ENCODE results near the gene CLDN4.
"Not testable (repeated sequence)": the region's sequence is repeated elsewhere in the genome, so short reads cannot be mapped to it uniquely, and the experiment has no call there.

Gene CLDN4

DNA sequence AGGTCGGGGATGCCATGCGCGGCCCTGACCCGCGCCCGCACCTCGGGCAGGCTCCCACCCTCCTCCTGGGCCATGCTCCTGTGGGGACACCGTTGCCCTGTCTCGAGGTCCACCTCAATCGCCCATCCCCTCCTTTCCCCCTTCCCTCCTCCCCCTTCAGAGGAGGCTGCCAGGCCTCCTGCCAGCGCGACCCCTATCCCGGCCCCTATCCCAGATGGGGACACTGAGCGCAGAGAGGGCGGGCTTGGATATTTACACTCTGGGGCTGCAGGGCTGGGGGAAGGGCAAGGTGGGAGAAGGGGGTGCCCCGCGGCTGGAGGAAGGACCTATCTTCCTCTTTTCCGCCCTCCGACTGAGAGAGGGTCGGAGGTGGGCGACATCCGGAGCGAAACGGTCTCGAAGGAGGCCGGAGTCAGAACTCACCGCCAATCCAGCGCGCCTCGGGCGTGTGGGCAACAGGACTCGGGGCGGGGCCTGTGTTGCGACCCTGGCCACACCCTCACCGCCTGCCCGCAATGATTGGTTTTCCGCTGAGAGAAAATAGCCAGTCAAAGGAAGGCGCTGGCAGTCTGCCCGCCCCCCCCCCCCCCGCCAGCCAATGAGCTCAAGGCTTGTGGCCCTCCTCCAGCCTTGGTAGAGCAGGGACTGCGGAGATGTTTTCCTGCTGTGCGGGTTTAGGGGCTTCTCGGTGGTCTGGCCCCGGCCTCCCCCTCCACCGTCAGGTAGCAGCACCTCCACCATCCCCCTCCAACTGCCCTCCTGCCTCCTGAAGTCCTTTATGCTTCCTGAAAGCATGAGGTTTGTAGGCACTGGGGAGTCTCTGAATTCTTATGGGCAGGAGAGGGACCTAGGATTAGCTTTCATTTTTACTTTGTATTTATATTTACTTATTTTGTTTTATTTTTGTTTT, 11.5 kb downstream of the CLDN4 start, which contains the start of gene METTL27:
TSS of gene METTL27 (minus strand) at position 450 of the 910 bp plus-strand sequence. CDS start at position 74, 376 bp downstream.
- peak; percentile 77 to 78 for DNase-seq (ENCODE audit: low read depth in 1 of 2, low spot score in 1 of 2)

DNA sequence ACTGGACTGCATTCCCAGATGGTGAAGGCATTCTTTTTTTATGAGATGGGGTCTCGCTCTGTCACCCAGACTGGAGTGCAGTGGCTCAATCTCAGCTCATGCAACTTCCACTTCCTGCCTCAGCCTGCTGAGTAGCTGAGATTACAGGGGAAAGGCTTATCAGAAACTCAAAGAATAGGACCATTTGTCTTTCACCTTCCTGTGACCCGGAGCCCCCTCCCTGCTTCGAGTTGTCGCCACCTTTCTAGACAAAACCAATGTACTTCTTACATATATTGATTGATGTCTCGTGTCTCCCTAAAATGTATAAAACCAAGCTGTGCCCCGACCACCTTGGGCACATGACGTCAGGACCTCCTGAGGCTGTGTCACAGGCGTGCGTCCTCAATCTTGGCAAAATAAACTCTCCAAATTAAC, 13.3 kb downstream of the CLDN4 start:
- DNase-seq (ENCODE audit: low read depth in 1 of 2, low spot score in 1 of 2) = no peak

DNA sequence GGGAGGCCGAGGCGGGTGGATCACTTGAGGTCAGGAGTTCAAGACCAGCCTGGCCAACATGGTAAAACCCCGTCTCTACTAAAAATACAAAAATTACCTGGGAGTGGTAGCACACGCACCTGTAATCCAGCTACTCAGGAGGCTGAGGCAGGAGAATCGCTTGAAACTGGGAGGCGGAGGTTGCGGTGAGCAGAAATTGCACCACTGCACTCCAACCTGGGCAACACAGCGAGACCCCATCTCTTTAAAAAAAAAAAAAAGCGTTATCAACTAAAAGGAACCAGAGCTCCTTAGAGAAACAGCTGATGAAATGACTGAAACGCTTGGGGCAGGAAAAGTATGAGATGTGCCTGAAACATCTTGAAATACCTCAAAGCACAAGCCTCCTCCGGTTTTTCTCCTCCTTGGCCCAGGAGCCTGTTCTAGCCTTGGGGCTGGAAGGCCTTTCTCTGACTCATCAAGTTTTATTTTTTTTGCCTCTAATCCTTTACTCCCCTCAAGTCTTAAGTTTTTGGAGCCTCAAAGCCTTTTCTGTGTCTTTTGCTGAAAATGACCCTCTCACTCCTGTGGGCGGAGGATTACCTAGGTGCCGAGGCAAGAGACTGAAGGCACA, 14.2 kb downstream of the CLDN4 start:
- no peak for DNase-seq (ENCODE audit: low read depth in 1 of 2, low spot score in 1 of 2)

GRCh38 chr7:73845701-73846195, 15.0 kb downstream of the CLDN4 start:
- not testable (repeated sequence) for DNase-seq (ENCODE audit: low read depth in 1 of 2, low spot score in 1 of 2)

DNA sequence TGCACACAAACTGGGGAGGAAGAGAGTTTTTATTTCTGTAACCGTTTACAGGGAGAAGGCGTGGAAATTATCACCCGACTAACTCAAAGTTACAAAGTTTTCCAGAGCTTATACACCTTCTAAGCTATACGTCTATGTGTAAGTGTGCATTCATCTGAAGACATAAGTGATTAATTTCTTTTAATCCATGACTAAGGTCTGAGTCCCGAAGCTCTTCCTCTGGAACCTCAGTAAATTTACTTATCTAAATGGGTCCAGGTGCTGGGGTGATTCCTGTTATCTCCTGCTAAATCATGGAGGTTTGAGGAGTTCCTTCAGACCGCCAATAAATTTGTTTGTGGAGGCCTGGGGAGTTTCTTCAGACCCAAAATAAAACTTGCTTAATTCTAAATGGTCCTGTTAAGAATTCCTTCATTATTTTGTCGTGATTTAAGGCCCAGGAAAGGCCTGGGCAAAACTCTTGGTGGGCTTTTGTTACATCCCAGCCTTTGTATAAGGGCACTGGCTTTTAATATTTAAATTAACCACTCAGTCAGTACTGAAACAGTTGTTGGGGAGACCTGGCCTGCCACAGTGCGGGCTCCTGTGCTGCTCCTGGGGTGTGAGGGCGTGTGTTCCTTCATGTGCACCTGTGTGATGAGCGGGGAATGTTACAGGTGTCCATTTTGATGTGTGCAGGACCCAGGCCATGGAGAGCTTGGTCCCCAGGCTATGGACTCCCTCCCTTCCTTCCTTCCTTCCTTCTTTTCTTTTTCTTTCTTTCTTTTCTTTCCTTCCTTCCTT, 17.3 kb downstream of the CLDN4 start:
- no peak for DNase-seq (ENCODE audit: low read depth in 1 of 2, low spot score in 1 of 2)

DNA sequence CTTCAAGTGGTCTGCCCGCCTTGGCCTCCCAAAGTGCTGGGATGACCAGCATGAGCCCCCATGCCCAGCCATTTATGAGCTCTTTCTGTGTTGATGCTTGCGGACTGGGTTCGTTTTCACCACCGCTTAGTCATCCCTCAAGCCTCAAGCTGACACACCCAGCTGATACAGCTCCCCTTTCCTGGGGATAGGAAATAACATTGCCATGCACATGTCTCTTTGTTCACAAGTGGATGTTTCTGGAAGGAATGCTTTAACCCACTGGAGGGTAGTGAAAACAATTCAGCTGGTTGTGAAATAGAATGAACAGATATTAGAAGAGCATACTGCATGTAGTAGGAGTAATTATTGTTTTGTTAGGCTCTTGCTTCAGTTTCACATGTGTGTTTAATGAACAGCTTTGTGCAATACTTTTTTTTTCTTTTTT, 20.0 kb downstream of the CLDN4 start:
- DNase-seq (ENCODE audit: low read depth in 1 of 2, low spot score in 1 of 2) = no peak

GRCh38 chr7:73851410-73852338, 20.9 kb downstream of the CLDN4 start:
- no peak for DNase-seq (ENCODE audit: low read depth in 1 of 2, low spot score in 1 of 2)

- no peak for DNase-seq (ENCODE audit: low read depth in 1 of 2, low spot score in 1 of 2)
Observed at GRCh38 chr7:73852500-73852899, 21.7 kb downstream of the CLDN4 start.

DNA sequence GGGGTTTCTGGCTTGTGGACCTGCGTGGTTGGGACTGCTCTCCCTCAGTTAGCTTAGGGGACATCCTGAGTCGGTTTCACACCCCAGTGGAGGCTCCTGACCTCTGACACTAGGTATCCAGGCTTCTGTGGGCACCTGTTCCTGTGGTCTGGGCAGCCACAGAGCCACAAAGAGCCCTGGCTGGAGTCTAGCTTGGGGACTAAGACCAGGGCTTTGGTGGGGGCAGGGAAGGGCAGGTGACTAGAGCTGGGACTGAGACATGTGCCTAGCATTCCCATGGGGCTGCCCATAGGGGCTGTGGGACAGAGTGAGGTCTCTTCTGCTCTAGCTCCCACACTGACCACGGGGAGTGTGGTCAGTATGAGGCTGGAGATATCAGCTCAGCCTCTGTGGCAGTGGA, 26.1 kb downstream of the CLDN4 start:
- DNase-seq (ENCODE audit: low read depth in 1 of 2, low spot score in 1 of 2) = no peak

DNA sequence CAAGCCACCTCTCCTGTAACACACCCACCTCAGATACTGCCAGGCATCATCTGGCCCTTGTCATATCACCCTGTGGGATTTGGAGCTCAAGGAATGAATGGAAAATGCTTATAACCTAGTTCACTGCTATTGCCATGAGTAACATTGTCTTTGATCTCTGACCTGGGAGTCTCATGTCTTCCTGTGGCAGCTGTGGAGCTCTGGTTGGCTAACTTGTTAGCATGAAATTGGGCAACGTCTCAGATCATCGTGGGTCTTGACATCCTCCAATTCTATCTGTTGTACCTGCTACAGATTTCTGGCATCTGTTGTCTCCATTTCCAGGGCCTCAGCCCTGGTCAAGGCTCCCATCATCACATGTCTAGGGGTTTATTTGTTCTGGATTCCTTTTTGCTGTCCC, 28.0 kb downstream of the CLDN4 start:
- DNase-seq (ENCODE audit: low read depth in 1 of 2, low spot score in 1 of 2) = no peak

DNA sequence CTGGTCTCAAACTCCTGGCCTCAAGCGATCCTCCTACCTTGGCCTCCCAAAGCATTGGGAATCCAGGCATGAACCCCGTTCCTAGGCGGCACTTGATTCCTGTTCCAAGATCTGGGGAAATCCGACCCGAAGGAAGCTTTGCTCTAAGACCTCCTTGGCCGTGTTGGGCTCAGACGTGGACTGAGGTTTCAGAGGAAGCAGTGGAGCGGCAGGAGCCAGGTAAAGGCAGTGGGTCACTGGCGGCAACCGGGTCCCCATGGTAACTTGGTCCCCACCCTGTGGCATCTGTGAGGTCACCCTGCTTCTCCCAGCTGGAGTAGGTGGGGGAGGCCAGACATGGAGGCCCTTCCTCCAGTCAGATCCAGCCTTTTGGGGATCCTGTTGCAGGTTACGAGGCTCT, 30.1 kb downstream of the CLDN4 start, which contains the start of gene TMEM270:
TSS of gene TMEM270 (plus strand) at position 301 of the 400 bp plus-strand sequence. CDS start at position 337, 36 bp downstream.
- DNase-seq (ENCODE audit: low read depth in 1 of 2, low spot score in 1 of 2) = no peak

- DNase-seq (ENCODE audit: low read depth in 1 of 2, low spot score in 1 of 2) = no peak
Observed at GRCh38 chr7:73861305-73861704, 30.5 kb downstream of the CLDN4 start.

GRCh38 chr7:73864981-73865711, 34.4 kb downstream of the CLDN4 start:
- DNase-seq (ENCODE audit: low read depth in 1 of 2, low spot score in 1 of 2) = no peak

GRCh38 chr7:73865738-73866445, 35.1 kb downstream of the CLDN4 start:
- no peak for DNase-seq (ENCODE audit: low read depth in 1 of 2, low spot score in 1 of 2)

GRCh38 chr7:73866446-73866767, 35.6 kb downstream of the CLDN4 start:
- no peak for DNase-seq (ENCODE audit: low read depth in 1 of 2, low spot score in 1 of 2)

DNA sequence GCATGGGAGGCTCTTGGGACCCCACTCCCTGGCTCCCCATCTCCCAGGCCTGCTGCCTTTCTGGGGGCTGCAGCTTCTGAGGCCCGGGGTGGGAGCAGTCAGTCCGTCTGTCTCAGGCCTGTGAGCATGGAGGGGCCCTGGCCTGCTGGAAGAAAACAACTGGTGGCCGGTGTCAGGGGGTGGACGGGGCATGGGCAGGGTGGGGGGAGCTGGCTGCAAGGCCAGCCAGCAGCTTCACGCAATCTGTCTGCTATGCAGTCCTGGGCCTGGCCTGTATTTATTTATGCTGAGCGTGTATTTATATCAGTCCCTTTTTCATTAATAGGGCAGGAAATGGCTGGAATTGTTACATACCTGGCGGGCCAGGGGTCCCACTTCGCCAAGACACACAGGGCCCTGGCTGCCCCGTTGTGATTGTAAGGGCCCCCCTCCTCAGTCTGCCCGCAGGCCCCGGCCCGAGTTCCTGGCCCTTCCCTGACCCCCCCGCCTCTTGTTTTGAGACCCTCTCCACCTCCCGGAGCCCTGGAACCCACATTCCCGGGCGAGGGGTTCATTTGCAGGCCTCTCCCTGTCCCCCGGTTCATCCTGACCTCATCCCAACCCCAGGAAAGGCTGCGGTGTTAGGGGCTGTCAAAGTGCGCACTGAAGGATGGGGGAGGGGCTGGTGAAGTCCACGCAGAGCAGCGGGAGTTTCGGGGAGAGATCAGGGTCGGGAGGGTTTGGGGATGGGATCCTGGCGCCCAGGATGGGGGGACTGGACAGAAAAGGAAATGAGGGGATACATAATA, 38.4 kb downstream of the CLDN4 start:
- no peak for DNase-seq (ENCODE audit: low read depth in 1 of 2, low spot score in 1 of 2)

- DNase-seq (ENCODE audit: low read depth in 1 of 2, low spot score in 1 of 2) = no peak
Observed at GRCh38 chr7:73870041-73870492, 39.3 kb downstream of the CLDN4 start.

Measured in stimulated activated CD4-positive, alpha-beta T cell treated with anti-CD3 and anti-CD28 coated beads, Interleukin-15, amount 100 ng/mL, for 1 hour (primary cell).